ENCODE results near the gene PLCL1.

Gene PLCL1

DNA sequence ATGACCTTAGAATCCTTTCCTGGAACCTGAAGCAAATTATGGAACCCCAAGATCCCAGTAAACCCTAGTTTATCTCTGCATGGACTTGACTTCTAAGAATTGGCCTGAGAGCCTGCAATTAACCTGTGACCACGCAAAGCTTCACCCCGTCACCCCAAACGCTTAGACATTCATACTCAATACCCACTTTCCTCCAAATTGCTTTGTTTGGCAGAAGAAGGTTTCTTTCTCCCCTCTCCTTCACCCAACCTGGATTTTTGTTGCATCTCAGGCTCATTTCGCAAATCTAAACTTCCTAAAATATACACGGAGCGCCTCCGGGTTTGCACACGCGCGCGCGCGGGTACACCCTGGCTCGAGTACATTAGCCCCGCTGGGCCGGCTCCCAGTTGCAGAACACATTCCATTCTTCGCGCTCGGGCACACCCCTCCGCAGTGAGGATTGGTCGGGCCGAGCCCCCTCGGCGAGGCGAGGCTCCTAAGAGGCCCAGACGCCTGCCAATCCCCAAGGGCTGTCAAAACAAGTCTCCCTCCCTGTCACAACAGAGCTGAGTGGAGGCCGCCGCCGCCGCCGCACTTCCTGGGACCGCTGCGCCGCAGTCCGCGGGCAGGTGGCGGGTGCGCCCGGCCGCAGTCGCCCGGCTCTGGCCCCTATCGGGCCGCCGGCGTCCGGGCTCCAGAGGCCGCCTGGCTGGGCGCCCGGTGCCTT, at the start of gene PLCL1:
Gene PLCL1 (plus strand): TSS at position 545 of the 709 bp plus-strand sequence.
- DNase-seq, result peak; percentile 91

DNA sequence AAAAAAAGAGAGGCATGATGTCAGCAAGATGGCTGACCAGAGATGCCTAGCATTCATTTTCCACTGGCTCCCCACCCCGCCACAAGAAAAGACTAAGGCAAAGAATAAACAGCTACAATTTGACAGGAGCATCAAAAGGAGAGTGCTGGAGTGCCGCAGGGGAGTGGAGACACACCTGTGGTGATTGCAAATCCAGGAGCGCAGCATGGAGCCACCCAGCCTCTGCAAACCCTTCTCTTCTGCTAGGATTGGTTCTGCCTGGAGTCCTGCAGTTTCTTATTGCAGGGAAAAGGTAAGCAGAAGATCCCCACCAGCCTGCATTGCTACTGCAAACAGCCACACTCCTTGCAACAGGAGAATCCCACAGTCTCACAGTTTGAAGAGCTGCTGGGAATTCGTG, 45.4 kb upstream of the PLCL1 start:
- DNase-seq, result no peak

DNA sequence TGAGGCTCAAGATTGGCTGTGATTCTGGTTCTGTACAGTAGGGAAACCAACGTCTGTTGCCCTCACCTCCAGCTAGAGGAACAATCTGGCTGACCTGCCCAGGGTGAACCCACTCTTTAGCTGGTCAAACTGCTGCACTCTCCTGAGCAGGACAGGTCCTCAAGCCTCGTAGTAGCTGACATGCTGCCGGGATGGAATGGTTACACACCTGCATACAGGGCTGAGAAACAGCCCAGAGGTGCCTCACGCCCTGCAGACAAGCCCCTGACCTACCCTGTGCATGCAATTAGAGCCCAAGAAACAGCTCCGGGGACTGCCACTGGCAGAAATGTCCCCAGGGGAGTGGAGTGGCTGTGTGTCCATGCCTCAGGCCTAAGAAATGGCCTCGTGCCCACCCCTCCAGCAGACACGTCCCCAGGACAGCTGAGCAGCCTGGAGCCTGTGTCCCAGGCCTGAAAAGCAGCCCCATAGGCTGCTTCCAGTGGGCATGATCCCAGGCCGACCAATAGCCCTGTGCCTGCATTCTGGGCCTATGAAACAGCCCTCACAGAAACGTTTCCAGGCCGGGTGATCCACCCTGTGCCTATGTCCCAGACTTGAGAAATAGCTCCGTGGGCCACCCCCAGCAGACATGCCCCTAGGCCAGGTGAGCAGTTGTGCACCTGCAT, 44.6 kb upstream of the PLCL1 start:
- DNase-seq, result no peak

DNA sequence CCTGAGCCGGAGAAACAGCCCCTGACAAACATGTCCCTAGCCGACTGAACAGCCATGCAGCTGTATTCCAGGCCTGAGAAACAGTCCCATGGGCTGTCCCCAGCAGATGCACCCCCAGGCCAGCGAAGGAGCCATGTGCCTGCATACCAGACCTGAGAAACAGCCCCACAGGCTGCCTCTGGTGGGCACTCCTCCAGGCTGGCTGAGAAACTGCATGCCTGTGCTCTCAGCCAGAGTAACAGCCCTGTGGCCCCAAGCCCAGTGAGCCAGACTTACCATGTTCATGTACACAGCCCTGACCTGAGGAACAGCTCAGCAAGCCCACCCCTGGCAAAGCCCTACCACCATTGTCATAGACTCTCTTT, 44.1 kb upstream of the PLCL1 start:
- no peak for DNase-seq

DNA sequence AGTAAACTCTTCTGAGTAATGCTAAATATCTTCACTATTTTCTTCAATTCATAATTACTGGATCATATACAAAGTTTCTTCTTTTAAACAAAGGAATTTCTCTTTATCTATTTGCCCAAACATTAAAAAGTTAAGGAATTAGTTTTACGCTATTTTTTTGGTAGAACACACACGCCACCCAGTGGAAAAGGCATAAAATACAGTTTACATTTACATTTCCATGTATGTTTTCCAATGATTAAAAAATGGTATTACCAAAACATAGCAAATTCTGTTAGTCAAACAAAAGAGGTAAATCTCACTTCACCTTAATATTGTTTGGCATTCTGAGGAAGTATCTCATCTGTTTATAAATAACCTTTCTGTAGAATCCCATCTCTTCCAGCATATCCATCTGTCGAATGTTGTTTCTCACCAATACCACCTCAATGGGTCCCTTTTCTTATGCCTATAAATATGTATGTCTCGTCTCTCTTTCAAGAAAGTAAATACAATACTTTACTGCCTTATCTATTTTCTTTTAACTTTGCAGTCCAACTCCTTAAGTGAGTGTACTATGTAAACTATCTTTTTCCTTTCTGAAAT, 26.5 kb upstream of the PLCL1 start:
- peak; percentile 51 for DNase-seq

DNA sequence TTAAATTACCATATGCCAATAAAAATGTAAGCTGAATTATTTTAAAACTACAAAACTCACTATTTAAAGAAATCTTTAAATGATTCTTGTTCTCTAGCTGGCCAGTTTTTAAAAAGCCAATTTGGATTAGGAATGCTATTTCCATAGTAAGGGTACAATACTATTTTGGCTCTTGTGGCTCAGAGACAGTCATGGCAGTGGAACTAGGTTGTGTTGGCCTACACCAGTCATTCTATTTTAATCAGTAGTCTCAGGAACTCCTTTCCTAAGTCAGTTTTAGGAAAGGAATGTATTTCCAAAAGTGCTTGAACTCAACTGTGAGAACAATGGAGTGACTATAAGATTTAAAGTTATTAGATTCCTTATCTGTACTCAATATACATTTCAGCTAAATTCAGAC, 25.1 kb upstream of the PLCL1 start:
- no peak for DNase-seq

DNA sequence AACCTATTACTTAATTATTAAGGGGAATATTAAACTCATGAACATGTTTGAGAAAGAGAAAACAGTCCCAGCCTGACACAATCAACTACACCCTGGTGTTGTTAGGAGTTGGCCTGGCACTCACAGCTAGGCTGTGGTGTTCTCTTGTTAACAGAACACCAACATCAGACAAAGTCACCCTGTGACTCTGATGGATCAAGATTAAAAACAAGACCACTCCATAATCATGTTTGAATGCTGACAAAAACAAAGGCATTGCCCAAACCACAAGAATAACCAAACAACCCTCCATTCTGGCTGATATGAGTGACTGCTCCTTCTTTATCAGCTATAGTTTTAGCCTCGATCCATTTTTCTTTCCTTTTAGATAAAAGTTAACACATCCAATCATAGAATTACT, 22.3 kb upstream of the PLCL1 start:
- DNase-seq, result no peak

DNA sequence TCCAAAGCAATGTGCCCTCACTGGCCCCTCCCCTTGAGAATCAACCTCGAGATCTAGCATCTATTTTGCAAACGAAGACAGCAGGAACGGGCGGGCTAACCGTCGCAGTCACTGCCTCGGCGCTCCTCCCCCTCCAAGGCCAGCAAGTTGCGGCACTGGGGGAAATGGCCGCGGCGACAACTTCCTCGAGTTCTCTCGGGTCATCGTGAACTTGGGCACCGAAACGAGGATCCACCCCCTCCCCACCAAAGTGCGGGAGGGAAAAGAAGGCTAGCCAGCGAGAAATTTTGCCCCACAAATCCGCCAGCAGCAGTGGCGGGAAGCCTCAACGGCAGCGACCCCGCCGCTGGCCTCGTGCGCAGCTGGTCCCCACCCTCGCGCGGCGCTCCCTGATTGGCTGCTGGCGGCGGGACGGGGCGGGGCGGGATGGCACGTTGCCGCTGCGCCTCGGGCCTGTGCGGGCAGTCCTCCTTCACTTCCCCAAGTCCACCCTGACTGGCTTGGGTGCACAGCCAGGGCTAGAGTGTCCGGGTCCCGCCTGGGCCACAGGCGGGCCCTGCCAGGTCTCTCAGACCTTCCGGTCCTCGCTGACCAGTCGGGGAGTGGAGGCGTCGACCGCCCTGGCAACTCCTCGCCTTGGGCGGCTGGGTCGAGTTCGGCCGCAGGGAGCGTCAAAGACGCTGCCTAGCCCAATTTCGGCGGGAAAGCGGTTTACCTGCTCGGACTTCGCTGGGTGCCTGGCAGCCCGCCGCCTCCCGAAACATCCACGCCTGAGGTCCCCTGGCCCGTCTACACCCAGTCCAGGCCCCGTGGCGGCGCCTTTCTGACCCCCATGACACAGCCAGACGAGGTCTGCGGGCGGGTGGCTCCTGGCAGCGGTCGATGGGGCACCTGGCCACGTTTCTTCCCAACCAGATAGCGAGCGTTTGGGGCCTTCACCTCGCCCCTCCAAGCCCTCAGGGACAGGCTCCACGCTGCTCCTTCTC, 19.1 kb upstream of the PLCL1 start, which contains the start of gene BOLL:
Gene BOLL (minus strand): TSS at position 364 of the 986 bp plus-strand sequence. CDS start 3,469 bp downstream, outside the sequence.
- no peak for DNase-seq

DNA sequence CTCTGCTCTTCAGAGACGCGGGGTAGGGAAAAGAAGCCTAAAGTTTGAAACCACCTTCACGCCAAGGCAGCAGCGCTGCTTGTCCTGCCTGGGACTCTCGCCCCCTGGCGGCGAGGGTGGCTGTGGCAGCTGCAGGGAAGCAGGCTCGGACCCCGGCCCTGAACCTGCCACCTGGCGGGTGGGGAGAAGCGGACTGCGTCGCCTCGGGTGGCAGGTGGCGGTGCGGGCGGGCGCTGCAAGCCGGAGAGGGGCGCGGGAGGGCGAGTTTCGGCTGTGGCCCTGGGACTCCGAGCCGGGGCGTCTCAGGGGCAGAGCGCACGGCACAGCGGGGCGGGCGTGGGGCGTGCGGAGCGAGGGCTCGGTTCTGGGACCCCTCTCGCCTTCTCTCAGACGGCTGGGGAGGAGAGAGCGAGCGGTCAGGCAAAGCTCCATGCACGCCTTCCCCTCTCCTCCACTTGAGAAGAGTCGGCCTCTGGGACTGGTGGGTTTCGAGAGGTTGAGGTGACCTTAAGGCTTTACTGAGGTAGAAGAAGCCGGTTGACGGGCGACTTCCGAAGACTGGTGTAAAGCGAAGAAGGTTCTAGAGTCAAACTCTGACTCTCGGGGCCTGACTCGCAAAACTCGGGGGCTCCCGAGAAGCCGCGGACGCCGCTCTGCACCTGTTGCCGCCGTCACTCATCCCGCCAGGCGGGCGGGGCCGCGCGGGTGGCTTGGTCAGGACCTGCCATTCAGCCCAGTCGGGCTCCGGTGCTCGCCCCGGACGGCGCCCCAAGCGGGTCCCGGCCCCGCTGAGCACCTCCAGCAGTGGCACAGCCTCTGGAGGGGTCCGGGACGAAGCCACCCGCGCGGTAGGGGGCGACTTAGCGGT, 18.1 kb upstream of the PLCL1 start:
- no peak for DNase-seq

DNA sequence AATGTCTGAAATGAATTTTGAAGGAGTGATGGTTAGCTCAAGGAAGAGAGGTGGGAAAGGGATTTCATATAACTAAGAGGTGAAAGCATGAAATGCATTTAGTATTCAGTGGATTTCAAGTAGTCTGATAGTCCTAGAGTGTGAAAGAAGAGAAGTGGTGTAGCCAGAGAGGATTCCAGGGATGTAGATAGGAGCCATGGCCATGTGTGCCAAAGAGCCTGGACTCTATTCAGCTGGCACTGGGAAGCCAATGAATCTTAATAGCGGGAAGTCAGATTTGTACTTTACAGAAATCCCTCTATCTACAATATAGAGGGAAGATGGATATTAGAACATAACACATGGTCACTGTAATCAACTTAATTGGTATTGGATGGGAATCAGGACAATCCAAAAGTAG, 10.9 kb upstream of the PLCL1 start:
- DNase-seq, result no peak

DNA sequence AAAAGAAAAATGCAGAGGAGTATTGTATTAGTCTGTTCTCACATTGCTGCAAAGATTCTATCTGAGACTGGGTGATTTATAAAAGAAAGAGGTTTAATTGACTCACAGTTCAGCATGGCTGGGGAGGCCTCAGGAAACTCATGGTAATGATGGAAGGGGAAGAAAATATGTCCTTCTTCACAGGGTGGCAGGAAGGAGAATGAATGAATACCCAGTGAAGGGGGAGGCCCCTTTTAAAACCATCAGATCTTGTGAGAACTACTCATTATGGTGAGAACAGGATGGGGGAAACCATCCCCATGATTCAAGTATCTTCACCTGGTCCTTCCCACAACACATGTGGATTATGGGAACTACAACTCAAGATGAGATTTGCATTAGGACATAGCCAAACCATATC, 9.1 kb upstream of the PLCL1 start:
- DNase-seq, result no peak

DNA sequence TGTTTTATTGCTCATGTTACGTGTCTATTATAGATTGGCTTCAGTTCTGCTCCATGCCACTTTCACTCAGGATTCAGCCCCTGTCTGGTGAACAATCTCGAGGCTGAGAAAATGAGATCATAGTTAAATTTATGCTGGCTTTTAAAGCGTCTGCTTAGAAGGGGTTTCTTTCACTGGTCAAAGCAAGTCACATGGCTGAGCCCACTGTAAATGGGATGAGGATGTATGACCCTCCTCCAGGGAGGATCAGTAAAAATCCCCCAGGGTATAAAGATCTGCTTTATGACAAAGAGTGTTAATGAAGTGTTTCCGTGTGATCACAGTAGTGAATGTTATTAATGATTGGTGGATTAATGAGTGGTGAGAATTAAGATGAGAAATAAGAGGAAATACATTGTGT, 6.2 kb upstream of the PLCL1 start:
- DNase-seq, result no peak

DNA sequence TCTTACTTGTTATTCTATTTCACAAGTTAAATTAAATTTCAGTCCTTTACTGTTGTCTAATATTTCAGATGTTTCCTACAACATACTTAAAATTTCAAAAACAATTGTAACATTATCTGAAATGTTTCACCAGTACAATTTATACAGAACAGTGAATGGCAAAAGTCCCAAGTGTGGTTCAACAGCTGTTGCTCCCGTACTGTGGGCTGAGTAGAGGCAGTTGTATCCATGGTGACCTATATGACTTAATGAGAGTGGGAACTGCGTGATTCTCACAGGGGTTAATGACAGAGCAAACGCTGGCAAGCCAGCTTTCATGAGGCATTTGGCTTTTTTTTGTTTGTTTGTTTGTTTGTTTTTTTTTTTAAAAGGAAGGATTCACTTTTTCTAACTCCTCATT, 5.3 kb upstream of the PLCL1 start:
- DNase-seq, result no peak

DNA sequence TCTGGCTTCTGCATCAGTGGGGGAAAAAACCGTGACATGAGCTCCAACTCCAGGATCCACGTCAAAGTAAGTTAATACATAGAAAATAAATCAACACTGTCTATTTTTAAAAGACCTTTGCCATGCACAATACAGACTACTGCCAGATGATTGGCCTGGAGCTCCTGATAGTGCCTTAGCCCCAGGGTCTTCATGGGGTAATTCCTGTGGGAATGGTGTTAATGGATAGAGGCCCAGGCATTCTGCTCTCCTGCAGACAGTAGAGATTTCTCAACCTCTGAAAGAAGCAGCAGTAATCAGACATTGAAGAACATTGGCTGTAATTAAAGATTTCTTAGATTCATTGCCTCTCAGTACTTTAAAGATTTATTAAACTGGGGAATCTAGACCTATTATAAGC, 4.3 kb upstream of the PLCL1 start:
- no peak for DNase-seq

DNA sequence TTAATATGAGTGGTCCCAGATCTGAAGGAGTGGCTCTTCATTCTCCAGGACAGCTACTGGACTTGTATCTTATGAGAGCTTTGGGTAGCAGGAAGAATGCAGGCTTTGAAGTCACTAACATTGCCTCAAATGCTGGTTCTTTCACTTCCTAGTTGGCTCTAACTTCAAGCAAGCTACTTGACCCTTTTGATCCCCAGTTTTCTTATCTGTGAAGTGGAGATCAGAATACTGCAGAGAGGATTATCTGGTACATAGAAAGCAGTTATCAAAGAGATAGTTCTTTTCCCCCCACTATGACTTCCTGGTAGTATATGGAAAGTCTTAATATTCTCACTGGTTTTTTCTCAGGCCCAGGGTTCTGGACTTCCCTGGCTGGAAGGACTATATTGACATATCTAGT, 3.4 kb upstream of the PLCL1 start:
- no peak for DNase-seq

DNA sequence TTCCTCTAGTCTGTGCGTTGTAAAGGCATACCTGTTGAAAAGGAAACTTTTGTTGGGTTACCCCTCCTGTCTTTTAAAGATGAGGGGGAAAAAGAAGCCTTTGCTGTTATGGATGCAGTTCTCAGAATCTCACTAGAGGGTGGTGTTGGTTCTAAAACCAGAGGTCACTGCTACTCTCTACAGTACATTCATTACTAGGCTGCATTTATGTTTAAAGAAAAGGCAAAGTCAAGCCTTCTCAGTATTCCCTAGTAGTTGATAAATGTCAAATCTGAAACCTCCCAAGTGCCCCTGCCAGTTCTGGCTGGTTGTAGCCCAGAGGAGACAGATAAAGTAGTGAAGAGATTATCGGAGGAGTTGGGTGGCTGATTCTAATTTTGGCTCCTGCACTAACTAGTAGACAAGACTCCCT, 1.4 kb upstream of the PLCL1 start:
- peak; percentile 62 for DNase-seq

DNA sequence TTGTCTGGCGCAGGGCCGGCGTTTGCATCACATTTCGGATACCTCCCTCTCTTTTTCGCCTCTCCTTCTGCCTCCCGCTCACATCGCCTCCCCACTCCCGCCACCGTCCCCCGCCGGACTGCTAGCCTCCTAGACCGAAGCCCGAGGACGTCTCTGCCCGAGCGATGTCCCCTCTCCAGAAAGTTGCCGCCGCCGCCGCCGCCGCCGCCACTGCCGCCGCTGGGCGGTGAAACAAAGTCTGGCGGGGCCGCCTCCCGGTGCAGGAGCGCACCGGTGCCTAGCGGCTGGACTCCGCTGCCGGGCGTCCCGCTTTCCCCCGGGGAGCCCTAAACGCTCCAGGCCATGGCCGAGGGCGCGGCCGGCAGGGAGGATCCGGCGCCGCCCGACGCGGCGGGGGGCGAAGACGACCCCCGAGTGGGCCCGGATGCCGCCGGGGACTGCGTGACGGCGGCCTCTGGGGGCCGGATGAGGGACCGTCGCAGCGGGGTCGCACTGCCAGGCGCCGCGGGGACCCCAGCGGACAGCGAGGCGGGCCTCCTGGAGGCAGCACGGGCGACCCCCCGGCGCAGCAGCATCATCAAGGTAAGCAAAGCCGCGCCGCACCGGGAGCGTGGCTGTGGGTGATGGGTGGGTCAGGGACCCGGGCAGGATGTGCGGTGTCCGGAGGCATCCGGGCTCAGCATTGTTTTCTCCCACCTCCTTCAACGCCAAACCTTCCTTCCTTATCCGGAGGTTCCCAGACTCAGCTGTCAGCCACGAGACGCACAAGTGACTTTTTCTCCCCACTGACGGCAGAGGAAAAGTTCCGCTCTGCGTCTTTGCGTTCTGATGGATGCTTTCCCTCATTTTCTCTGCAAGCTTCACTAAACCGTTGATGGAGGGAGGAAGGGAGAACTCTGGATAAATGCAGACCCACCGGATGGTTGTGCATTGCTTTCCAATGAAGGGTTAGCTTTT, 643 bp downstream of the PLCL1 start:
- DNase-seq, result no peak

DNA sequence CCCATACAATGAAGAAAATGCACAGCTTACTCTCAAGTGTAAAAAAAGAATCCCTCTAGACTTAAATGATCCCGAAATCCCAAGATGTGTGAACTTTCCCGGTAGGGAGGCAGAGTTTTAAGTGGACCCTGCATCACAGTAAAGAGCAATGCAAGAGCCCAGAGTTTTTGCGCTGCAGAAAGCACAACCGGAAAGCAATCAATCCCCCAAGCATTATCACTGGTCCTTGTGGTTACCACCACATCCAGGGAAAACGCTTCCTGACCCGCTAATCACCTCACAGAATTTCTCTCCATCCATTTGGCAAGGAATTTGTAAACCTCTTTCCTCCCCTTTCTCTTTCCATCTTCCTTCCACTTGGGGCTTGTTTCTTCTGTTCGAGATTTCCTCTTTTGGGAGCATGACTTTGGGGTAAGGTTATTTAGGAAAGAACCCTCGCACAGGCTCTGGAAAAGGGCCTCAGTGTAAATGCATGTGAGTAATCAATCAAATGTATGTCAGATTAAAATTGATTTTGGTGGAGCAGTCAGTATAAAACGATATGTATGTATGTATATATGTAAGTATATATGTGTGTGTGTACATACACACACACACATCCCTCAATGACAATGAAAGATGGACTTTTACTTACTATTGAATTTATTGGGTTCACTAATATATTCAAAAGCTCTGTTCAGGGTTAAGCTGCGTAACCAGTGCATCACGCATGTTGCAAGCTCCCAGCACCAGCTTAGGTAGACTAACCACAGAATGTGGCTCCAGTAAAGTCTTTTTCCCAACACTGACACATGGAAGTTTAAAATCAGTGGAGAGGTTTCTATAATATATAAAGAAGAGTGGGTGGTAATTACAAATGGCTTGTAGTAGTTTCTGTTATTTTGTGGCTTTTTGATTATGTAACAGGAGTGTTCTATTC, 1.6 kb downstream of the PLCL1 start:
- DNase-seq, result peak; percentile 28

DNA sequence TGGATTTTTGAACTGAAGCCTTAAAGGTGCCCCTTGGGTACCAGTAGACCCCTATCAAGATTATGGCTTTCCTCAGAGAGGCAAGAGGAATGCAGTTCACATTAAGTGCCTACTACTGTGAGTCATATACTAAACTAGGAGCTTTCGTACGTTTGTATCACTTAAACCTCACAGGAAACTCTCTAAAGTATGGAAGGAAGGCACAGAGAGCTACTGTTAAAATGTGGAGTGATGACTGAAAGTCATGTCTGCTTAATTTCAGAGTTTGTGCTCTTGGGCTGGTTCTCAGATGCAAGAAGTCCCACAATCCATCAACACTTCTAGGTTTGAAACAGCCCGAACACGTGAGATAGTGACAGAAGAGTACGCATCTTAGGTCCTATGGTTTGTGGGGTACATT, 4.7 kb downstream of the PLCL1 start:
- no peak for DNase-seq

DNA sequence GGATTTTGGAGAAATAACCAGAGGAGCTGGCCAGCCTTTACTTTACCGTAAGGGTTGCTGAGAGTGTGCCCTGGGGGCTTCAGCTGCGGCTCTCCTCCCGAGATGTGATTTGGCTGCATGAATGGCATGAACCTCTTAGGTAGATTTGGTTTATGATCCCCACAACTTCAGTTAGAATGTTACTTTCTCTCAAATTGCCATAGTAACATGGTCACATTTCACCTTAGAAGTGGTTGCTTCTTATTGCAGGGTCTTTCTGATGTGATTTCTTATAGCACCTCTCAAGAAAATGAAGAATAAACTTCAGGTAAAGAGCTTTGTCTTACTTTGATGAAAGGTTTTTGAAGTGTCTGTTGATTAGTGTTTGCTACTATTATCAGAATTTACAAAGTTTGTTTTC, 5.6 kb downstream of the PLCL1 start:
- DNase-seq, result no peak
